Measurements from ENCODE around the gene TRIM33. TPM values are rescaled to one million over a fixed set of nuclear protein-coding genes. Genes with fewer than 3 reads are reported as not detected.

TRIM33 gene
- total RNA-seq, 1 experiment from 2014 or later = 44.5 TPM

DNA sequence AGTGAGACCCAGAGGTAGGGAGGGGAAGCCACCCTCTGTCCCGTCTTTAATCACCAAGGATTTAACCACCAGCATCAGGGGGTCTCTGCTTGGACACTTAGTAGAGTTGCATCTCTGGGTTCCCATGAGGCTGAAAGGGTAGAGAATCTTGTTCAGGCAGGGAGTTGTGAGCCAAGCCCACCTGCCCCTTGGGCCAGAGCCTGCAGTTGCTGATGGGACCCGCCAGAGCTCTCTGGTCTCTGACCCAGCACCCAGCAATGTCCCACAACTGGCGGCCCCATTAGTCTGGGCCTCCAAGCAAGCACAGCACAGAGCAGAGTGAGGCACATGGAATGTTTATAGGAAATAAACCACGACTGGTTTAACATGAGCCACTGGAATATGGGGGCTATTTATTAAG is 166.3 kb downstream of the TRIM33 start:
- H3K9me3 Mint-ChIP-seq = peaks cover 10% of the 10 kb centered on the region
- ChIA-PET CTCF (interaction anchor here (1.4 to 5.7 kb wide), 2 partner anchors 166 to 367 kb away, joined by 5 to 68 read pairs; partner anchors contain the start of genes OLFML3 and TRIM33), POLR2A (no interaction called here)
- H3K4me1 Mint-ChIP-seq = peaks cover 10% of the 10 kb centered on the region
- no peak overlapping the region for H3K4me3 Mint-ChIP-seq
- peaks cover 27% of the 10 kb centered on the region for H3K27me3 Mint-ChIP-seq (ENCODE audit: low read depth)
- no peak for DNase-seq (ENCODE audit: low spot score)
- no peak overlapping the region for H3K27ac Mint-ChIP-seq
- no peak for ATAC-seq
- TF ChIP-seq, protein P1, sequence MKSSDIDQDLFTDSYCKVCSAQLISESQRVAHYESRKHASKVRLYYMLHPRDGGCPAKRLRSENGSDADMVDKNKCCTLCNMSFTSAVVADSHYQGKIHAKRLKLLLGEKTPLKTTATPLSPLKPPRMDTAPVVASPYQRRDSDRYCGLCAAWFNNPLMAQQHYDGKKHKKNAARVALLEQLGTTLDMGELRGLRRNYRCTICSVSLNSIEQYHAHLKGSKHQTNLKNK (CRISPR knock-in tag; IDR thresholded peaks at IDR 0.05) = no peak
- TF ChIP-seq, protein P2, sequence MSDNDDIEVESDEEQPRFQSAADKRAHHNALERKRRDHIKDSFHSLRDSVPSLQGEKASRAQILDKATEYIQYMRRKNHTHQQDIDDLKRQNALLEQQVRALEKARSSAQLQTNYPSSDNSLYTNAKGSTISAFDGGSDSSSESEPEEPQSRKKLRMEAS (CRISPR knock-in tag; IDR thresholded peaks at IDR 0.05) = no peak
- TF ChIP-seq, protein P3, sequence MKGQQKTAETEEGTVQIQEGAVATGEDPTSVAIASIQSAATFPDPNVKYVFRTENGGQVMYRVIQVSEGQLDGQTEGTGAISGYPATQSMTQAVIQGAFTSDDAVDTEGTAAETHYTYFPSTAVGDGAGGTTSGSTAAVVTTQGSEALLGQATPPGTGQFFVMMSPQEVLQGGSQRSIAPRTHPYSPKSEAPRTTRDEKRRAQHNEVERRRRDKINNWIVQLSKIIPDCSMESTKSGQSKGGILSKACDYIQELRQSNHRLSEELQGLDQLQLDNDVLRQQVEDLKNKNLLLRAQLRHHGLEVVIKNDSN (CRISPR knock-in tag; IDR thresholded peaks at IDR 0.05) = no peak
- TF ChIP-seq, protein P4, sequence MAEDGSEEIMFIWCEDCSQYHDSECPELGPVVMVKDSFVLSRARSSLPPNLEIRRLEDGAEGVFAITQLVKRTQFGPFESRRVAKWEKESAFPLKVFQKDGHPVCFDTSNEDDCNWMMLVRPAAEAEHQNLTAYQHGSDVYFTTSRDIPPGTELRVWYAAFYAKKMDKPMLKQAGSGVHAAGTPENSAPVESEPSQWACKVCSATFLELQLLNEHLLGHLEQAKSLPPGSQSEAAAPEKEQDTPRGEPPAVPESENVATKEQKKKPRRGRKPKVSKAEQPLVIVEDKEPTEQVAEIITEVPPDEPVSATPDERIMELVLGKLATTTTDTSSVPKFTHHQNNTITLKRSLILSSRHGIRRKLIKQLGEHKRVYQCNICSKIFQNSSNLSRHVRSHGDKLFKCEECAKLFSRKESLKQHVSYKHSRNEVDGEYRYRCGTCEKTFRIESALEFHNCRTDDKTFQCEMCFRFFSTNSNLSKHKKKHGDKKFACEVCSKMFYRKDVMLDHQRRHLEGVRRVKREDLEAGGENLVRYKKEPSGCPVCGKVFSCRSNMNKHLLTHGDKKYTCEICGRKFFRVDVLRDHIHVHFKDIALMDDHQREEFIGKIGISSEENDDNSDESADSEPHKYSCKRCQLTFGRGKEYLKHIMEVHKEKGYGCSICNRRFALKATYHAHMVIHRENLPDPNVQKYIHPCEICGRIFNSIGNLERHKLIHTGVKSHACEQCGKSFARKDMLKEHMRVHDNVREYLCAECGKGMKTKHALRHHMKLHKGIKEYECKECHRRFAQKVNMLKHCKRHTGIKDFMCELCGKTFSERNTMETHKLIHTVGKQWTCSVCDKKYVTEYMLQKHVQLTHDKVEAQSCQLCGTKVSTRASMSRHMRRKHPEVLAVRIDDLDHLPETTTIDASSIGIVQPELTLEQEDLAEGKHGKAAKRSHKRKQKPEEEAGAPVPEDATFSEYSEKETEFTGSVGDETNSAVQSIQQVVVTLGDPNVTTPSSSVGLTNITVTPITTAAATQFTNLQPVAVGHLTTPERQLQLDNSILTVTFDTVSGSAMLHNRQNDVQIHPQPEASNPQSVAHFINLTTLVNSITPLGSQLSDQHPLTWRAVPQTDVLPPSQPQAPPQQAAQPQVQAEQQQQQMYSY (CRISPR knock-in tag; IDR thresholded peaks at IDR 0.05) = no peak
- TF ChIP-seq SOX15 (CRISPR knock-in tag; IDR thresholded peaks at IDR 0.05) (no peak), PRRX2 (CRISPR knock-in tag; IDR thresholded peaks at IDR 0.05) (no peak), MXD4 (CRISPR knock-in tag; IDR thresholded peaks at IDR 0.05; ENCODE audit: borderline replicate concordance) (no peak), ZNF671 (CRISPR knock-in tag; IDR thresholded peaks at IDR 0.05) (no peak)
- H3K36me3 Mint-ChIP-seq = no peaks in the 10 kb centered on the region

Other genes starting within 250 kb of the TRIM33 start
- gene BCAS2, start 70.4 kb upstream of the TRIM33 start, total RNA-seq (2021) = 39.0 to 43.3 TPM (median 42.7 TPM) in 3 replicates
- 2.6 to 2.9 TPM (median 2.8 TPM) in 3 replicates for gene DENND2C, start 158.8 kb upstream of the TRIM33 start, total RNA-seq (2021)
- gene AMPD1, start 184.3 kb upstream of the TRIM33 start, total RNA-seq (2021) = not detected in 3 replicates
- 53.5 to 63.4 TPM (median 59.0 TPM) in 3 replicates for gene NRAS, start 205.6 kb upstream of the TRIM33 start, total RNA-seq (2021)
- 587 to 595 TPM (median 591 TPM) in 3 replicates for gene CSDE1, start 246.8 kb upstream of the TRIM33 start, total RNA-seq (2021)